Stimulated activated CD4-positive, alpha-beta T cell treated with anti-CD3 and anti-CD28 coated beads, Interleukin-15, amount 100 ng/mL, for 24 hours (primary cell): ENCODE measurements around the gene RPS13.
"Not testable (repeated sequence)": the region's sequence is repeated elsewhere in the genome, so short reads cannot be mapped to it uniquely, and the experiment has no call there.

Source experiments
- DNase-seq: peaks from one replicate; pipeline ENCODE4 v3.0.0-alpha.2; 2020

RPS13 gene

GRCh38 chr11:17034027-17034426 is 43.4 kb downstream of the RPS13 start:
- DNase-seq, result not testable (repeated sequence)

GRCh38 chr11:17026487-17027082 is 50.9 kb downstream of the RPS13 start:
- DNase-seq, result no peak

- no peak for DNase-seq
Measured at GRCh38 chr11:17024924-17025323, 52.5 kb downstream of the RPS13 start.
